Pons (tissue), 1 donor: ENCODE data around the gene WDPCP.
"Not testable (repeated sequence)": the region's sequence is repeated elsewhere in the genome, so short reads cannot be mapped to it uniquely, and the experiment has no call there.

Source experiments
- DNase-seq: peaks from one replicate; pipeline ENCODE4 v3.0.0-alpha.2; 2016; ENCODE audit warnings: low spot score

Gene WDPCP

DNA sequence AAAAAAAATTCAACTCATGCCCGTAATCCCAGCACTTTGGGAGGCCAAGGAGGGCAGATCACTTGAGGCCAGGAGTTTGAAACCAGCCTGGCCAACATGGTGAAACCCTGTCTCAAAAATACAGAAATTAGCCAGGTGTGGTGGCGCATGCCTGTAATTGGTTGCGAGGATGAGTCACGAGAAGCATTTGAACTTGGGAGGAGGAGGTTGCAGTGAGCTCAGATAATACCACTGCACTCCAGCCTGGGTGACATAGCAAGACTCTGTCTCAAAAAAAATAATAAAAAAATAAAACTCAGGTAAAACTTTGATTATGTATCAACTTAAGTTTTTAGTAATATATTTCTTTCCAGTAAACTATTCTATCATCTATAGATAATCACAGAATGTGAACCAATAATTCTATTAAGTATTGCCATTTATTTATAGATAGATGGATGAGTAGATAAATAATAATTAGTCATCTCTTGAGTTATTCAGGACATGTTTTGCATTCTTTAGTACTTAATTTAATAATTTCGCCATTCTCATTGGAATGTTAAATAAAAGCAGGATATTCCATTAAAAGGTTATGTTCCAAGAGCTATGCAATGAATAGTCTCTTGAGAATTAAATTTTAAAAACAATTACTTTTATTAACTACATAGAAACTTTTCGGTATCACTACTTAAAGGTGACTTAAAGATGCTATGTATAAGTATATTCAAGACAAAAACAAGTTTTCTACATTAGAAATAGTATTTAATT lies 48.7 kb downstream of the WDPCP start:
- DNase-seq, result no peak

DNA sequence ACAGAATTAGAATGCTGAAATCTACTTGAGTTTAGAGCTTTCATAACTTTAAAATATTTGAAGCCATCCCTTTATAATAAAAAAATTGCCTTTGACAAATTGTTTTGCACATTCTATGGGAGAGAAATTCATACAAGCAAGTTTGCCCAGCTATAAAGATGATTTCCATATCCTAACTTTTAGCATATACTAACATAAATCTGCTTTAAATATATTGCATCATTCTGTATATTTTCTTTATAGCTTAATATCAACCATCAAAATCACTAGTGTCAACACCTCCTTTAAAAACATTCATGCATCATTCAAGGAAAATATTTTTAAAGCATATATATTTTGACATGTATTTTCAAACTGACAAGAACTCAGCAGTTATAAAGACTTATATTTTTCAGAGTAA lies 49.9 kb downstream of the WDPCP start:
- DNase-seq, result no peak

DNA sequence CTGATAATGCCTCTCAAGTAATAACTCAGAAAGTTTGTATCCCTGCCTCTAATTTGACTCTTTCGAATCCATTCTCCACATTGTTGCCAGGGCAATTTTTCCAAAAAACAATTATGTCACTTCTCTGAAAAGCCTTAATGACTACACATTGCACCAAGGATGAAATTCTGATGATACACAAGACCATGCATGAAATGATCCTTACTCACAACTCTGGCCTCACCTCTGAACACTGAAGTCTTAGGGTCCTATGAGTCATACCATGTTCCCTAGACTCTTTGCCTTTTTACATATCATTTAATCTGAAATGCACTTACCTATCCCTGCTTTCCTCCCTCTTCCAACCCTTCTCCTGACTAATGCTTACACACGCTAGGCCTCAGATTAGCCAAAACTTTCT lies 51.0 kb downstream of the WDPCP start:
- no peak for DNase-seq

DNA sequence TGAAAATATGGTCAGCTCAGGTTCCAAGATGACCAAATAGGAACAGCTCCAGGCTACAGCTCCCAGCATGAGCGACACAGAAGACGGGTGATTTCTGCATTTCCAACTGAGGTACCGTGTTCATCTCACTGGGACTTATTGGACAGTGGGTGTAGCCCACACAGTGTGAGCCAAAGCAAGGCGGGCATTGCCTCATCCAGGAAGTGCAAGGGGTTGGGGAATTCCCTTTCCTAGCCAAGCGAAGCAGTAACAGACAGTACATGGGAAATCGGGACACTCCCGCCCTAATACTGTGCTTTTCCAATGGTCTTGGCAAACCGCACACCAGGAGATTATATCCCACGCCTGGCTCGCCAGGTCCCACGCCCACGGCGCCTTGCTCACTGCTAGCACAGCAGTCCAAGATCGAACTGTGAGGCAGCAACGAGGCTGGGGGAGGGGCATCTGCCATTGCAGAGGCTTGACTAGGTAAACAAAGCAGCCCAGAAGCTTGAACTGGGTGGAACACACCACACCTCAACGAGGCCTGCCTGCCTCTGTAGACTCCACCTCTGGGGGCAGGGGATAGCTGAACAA lies 57.5 kb downstream of the WDPCP start:
- DNase-seq, result no peak

DNA sequence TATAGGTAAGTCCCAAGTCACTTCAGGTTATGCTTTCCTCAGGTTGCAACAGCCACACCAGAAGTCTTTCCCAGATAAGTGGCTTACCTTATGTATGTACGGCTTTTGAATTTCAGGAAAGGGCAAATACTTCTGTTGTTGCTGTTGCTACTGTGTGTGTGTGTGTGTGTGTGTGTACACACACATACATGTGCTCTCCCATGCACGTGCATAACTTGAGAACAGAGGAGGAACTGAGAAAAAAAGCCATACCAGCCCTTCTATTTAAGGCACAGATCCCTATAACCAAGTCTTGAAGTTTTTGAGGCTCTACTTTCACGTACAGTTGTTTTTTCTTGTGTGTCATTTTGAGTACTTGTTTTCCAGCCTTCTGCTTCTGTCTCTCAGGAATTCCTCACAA lies 62.4 kb downstream of the WDPCP start:
- no peak for DNase-seq

DNA sequence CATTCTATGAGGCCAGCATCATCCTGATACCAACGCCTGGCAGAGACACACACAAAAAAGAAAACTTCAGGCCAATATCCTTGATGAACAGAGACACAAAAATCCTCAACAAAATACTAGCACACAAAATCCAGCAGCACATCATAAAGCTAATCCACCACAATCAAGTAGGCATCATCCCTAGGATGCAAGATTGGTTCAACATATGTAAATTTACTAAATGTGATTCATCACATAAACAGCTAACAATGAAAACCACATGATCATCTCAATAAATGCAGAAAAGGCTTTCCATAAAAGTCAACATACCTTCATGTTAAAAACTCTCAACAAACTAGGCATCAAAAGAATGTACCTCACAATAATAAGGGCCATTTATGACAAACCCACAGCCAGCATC lies 65.3 kb downstream of the WDPCP start:
- no peak for DNase-seq

DNA sequence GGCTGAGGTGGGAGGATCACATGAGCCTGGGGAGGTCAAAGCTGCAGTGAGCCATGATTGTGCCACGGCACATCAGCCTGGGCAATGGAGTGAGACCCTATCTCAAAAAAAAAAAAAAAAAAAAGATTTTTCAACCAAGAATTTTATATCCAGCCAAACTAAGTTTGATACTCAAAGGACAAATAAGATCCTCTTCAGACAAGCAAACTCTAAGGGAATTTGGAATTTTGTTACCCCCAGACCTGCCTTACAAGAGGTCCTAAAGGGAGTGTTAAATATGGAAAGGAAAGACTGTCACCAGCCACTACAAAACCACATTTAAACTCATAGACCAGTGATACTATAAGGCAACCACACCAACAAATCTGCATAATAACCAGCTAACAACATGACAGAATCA lies 67.5 kb downstream of the WDPCP start:
- no peak for DNase-seq

DNA sequence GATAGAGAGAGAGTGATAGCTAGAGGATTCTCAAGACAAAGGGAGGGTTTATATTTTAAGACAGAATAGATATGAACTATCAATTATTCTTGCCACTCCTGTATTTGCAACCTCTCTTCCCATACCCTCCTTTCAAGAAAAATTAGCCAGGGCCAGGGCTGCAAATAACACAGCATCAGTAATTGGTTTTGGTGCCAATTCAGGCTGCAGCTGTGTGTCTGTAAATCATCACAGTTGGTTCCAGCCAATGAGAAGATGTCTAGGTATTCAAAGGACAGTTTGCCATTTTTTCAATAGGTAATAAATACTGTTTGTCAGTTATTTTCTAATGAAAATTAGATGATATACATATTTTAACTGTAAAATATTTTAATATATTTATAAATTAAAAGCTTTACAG lies 73.5 kb downstream of the WDPCP start:
- DNase-seq, result no peak

DNA sequence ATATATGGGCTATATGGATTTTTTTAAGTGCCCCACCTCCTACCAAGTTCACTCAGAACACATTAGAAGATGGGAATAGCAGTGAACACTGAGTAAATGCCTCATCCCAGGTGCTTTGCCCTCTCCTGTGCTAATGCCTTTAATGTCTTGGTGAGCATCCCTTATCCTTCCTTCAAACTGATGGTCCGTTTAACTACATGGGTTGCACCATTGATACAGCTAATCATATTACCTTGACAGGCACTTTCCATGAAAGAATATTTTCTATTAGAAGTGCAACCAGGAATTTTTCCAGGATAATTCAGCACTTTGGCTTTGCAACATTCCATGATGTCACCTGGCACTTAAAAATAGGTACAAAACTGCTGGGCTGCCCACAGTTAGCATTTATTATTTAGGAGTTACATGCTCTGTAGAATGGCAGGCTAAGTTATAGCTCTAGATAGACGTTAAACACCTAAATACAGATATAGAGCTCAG lies 74.0 kb downstream of the WDPCP start:
- DNase-seq, result no peak

DNA sequence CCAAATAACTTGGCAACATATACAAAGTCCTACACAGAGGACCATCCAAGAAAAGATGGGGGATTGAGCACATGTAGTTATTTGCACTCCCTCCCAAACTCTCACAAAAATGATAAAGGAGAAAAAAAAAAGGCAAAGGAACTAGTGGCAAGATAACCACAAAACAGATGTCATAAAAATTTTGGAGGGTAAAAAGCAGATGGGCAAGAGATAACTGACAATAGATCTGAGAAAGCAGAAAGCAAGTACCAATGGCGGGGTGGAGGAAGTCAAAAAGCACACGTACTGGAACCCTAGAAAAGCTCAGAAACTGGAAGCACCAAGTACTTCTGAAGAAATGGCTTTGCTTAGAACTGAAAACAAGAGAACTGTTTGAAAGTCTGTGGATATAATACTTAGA lies 82.0 kb downstream of the WDPCP start:
- DNase-seq, result no peak

DNA sequence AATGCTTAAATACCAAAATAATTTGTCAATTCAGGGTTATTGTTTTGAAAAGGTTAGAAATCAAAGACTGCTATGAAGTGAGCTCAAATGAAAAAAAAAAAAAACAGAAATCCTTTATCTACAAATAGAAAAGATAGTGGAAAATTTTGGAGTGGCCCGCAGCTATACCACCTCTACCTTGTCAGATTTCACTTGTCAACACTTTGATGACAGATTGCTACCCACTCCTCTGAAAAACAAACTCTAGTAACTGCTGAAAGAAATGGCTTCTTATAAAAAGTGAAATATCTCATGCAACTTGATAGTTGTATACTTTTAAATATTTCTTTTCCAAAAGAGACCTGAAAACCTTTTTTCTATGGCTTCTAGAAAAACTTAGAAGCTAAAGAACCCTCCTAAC lies 84.5 kb downstream of the WDPCP start:
- no peak for DNase-seq

DNA sequence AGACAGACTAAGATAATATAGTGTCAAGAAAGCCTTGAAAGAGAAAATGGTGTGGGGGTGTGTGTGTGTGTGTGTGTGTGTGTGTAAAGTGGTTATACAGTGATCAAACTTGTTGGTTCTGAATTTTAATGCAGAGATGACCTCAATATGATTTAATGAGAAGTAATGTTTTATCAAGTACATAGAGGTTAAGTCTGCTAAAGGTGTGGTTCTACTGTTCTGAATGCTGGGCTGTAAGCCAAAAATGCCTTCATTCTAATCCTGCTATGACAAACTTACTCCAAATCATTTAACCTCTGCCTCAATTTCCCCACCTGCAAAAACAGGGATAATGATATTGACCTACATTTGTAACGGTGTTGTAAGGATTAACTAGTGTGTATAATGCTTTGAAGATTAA lies 87.9 kb downstream of the WDPCP start:
- no peak for DNase-seq

DNA sequence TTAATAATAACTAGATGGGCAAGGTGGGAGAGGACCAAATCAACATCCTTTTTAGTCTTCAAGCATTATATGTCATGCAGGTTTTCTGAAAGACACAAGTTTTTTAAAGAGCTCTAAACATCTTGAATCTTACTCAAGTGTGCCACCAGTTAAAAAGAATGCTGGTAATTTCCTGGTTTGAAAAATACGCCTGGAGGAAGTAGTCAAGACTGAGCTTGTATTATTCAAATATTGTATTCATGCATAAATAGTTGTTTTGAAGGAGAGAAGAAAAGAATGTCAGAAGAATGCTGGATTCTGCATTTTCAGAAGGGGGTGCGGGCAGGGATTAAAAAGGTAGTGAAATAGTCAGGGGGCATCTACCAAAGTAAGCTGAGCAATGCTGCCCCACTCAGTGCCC lies 90.7 kb downstream of the WDPCP start:
- DNase-seq, result no peak

DNA sequence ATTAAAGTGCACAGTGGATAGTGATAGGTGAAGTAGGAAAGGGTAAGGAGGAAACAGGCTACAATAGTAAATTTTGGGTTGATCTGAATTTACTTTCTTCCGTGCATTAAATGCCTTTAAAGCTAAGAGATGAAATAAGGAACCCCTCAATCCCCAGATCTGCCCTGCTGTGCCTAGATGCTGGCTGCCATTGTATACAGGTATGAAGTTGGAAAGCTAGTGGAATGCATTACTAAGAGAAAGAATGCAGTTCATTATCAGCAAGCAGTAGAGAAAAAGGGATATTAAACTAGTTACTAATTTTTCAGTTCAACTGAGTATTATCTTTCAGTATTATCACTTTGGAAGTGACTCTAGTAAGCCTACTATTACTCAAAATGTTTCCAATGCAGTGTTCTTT lies 93.3 kb downstream of the WDPCP start:
- no peak for DNase-seq

DNA sequence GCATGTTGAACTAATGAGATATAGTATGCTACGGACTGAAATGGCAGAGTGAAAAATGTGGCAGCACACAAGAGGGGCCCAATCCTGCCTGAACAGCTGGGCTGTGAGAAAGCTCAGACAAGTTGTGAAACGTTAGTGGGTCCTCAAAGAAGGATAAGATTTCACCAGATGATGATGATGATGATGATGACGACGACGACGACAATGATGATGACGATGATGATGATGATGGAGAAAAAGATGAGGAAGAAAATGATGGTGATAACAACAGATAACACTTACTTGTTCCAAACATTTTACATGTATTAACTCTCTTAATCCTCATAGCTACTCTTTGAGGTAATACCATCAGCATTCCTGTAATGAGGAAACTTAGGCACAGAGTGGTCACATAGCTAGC lies 94.2 kb downstream of the WDPCP start:
- DNase-seq, result no peak

DNA sequence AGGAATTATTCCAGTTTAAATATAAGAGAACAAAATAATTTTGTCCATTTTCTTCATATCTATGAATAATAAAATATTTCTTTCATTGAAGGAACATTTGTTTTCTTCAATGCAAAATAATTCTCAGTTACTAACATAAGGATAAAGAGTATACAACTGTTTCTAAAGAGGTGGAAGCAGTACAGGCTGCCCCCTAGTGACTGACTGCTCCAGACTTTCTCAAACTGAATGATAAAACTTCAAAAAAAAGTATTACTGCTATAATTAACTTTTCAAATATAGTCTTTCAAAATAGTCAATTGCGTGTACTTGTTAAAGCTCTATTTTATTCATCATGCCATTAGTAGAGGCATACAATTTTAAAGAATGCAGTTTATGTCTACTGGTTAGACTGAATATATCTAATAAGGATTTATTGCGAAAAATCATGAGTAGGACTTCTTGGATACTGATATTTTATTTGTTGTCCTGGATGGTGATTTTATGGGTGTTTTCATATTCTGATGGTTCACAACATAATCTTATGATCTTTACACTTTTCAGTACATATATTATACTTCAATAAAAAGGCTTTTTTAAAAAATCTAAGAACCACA lies 100.1 kb downstream of the WDPCP start:
- peak; percentile 54 for DNase-seq

DNA sequence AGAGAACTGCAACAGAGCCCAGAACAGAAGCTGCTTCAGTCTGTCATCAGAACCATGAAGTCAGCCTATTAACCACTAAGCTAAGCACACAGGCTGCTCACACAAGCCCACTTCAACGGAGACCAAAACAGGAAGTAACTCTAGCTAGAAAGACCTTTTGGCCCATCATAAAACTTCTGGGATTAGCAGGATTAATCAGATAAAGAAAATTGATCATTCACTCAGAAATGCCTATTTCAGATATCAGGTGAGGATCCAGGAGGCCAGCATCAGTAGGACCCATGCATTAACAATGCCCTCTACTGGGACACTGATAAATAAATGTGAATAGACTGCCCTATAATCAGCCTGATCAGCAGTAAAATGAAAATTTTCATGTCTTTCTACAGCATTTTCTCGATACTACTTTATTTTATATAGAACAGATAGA lies 101.4 kb downstream of the WDPCP start:
- peak; percentile 52 for DNase-seq

DNA sequence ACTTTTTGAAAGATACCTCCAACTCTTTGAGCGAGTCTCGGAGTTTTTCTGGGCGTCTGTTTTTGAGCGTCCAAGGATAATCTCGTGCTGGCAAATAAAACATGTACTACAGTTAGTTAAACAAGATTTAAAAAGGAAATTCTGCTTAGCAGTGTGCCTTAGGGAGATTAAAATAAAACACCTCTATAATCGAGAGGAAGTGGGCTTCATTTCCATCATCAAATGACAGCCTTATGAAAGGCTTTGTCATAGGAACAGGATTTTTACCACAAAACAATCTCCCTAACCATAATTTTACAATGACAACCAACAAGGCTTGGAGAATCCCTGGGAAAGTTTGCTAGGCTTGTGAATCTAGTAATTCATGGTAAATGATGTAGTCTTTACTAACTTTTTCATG lies 103.4 kb downstream of the WDPCP start:
- DNase-seq, result no peak

DNA sequence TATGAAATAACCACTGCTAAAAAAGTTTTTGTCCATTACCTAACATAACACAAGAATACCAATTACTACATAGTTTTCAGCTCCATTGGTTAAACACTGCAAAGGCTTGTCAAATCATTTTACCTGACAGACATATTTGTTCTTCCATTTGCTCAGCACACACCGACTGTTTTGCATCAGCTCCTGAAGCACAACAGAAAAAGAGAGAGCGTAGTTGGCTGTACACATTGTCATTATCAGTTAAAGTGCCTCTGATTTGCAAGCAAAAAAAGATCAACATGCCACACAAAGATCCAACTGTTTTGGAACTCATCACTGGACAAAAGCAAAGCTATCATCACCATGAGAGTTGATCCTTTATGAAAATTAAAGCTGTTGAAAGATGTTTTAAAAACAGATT lies 103.8 kb downstream of the WDPCP start:
- peak; percentile 65 for DNase-seq

DNA sequence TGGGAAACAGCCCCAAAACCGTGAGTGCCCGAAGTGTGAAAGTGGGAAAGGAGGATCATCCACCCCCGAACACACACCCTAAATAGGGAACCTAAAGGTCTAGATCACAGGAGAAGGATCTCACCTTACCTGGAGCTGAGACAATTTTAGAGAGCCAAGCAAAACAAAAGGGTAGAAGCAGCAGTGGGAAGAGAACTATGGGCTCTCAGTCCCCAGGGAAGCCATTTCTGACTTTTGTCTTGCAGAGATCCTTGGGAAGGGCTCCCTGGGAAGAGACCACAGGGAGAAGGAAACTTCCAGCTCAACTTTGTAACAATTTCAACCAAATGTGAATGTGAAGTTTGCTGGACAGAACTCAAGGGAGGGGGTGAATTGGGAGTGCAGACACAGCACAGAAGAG lies 110.6 kb downstream of the WDPCP start:
- no peak for DNase-seq

DNA sequence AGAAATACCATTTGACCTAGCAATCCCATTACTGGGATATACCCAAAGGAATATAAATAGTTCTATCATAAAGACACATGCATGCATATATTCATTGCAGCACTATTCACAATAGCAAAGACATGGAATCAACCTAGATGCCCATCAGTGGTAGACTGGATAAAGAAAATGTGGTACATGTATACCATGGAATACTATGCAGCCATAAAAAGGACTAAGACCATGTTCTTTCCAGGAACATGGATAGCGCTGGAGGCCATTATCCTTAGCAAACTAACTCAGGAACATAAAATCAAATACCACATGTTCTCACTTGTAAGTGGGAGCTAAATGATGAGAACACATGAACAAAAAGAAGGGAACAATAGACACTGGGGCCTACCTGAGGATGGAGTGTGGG lies 119.0 kb downstream of the WDPCP start:
- DNase-seq, result not testable (repeated sequence)

DNA sequence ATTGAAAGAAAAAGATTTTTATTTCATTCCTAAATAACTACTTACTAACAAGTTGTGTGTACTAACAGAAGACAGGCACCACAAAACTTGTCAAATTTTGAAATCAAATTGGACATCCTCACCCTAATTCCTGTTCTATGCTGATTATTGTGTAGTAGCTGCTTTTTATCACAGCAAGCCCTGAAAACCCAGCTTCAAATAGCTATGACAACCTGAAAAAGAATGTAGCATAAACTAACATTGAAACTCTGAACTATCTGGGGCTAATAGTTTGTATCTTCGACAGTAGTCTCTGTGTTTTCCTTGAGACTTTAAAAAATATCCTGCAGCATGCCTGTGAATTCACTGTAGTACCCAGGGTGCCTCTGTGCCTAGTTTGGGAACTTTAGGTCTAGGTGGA lies 122.6 kb downstream of the WDPCP start:
- no peak for DNase-seq

DNA sequence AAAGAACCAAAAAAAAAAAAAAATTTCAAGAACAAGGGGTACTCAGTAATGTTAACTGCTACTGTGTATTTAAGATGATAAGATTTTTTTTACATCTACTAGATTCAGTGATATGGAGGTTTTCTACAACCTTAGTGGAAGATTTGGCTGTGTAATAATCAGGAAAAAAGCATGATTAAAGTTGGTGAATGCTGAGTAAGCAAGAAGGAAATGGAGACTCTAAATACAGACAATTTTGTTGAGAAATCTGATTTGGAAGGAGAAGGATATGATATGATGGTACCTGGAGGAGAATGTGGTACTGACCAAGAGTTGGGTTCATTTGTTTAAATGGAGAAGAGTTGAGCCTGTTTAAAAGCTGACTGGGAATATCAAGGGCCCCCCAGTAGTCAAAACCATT lies 125.1 kb downstream of the WDPCP start:
- DNase-seq, result no peak

DNA sequence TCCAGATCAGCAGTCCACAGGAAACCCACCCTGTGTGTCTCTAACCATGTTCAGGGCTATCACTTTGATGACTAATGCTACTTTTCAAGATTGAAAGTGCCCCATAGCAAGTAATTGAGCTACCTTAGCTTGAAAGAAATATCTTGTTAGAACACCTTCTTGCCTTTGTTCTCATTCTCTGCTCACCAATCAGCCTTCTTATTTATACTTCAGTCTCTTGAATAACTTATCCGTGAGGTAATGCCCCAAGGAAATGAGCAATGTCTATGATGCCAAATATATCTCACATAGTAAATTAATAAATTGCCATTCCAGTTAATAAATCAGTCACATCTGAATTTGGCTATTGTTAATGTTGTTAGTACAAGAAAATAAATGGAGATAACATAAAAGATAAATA lies 141.6 kb downstream of the WDPCP start:
- DNase-seq, result no peak
